ENCODE data around the gene ITPRIPL1. TPM values are rescaled to one million over a fixed set of nuclear protein-coding genes. Genes with fewer than 3 reads are reported as not detected.

ITPRIPL1 gene
- polyA plus RNA-seq, 10 donors, result 2.3 to 6.0 (median 3.3) TPM

GRCh38 chr2:96320728-96321622 lies 4.1 kb upstream of the ITPRIPL1 start:
- peak in 1 of 3 donors; percentile 56 for DNase-seq

DNA sequence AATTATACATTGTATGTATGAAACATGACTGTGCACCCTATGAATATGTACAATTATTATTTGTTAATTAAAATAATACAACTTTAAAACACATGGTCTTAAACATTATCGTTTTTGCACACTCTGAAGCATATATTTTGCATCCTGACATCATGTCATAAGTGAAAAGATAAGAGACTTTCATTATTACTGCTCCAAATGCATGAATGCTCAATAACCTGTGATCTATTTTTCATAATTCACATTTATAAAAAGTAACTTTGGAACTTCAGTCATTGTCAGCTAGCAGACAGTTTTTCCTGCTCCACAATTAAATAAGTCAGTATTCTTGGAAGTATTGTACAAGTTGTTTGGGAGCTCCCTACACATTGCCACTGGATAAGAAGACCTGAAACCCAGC lies 1.3 kb upstream of the ITPRIPL1 start:
- no peak for DNase-seq

GRCh38 chr2:96324721-96325040 lies 436 bp upstream of the ITPRIPL1 start:
- no peak for DNase-seq

DNA sequence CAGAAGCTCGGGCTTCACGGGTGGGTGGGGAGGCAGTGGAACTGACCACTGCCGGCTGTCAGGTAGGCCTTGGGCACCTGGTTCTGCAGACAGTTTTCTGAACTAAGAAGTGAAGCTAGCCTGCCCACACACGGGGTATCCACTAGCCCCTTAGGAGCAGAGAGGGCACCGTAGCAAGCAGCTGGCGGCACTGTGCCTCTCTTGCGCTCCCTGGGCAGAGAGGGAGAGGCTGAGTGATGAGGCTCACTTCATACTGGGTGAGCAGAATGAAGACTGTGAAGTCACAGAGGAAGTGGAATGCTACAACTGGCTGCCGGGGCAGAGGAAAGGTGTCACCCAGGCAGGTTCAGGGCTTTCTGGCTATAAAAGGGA lies 753 bp downstream of the ITPRIPL1 start:
- DNase-seq, result no peak

DNA sequence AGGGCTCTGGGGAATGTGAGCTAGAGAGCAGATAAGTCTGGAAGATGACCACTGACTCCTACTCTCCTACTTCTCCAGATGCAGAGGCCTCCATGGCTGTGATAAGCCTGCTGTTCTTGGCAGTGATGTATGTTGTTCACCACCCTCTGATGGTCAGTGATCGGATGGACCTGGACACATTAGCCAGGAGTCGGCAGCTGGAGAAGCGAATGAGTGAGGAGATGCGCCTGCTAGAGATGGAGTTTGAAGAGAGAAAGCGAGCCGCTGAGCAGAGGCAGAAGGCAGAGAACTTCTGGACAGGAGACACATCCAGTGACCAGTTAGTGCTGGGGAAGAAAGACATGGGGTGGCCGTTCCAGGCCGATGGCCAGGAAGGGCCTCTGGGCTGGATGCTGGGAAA lies 1.4 kb downstream of the ITPRIPL1 start:
- no peak for DNase-seq

GRCh38 chr2:96326990-96327820 lies 2.1 kb downstream of the ITPRIPL1 start:
- no peak for DNase-seq

DNA sequence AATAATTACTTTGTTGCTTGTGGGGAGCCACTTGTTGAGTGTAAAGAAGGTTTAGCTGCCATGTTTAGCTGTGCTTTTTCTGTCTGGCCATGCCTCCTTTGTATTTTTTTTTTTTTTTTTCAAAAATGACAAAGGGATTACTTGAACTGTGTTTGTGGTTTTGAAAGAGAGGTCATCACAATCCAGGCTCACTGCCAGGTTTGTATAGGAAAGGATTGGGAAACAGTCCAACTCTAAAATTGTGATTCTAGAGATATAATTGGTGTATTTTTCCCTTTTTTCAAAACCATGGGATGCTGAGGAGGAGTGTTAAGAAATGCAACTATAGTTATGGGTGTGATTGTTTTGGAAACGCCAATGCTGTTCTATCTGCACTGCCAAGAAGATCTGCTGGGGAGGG lies 4.3 kb downstream of the ITPRIPL1 start:
- DNase-seq, result no peak

DNA sequence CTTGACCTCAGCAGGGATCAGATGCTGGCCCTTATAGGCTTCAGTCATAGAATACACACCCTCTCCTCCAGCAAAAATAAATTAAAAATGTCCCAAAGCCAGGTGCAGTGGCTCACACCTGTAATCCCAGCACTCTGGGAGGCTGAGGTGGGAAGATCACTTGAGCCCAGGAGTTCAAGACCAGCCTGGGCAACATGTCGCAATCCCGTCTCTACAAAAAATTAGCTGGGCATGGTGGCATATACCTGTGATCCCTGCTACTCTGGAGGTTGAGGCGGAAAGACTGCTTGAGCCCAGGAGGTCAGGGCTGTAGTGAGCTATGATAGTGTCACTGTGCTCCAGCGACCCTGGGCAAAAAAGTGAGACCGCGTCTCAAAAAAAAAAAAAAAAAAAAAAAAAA lies 4.8 kb downstream of the ITPRIPL1 start:
- no peak for DNase-seq

GRCh38 chr2:96330407-96330806 lies 5.3 kb downstream of the ITPRIPL1 start:
- DNase-seq, result no peak

- no peak for DNase-seq
Observed at GRCh38 chr2:96333708-96334107, 8.6 kb downstream of the ITPRIPL1 start.

- no peak for DNase-seq
Observed at GRCh38 chr2:96336104-96336775, 11.1 kb downstream of the ITPRIPL1 start.

- no peak for DNase-seq
Observed at GRCh38 chr2:96336873-96337272, 11.8 kb downstream of the ITPRIPL1 start.

DNA sequence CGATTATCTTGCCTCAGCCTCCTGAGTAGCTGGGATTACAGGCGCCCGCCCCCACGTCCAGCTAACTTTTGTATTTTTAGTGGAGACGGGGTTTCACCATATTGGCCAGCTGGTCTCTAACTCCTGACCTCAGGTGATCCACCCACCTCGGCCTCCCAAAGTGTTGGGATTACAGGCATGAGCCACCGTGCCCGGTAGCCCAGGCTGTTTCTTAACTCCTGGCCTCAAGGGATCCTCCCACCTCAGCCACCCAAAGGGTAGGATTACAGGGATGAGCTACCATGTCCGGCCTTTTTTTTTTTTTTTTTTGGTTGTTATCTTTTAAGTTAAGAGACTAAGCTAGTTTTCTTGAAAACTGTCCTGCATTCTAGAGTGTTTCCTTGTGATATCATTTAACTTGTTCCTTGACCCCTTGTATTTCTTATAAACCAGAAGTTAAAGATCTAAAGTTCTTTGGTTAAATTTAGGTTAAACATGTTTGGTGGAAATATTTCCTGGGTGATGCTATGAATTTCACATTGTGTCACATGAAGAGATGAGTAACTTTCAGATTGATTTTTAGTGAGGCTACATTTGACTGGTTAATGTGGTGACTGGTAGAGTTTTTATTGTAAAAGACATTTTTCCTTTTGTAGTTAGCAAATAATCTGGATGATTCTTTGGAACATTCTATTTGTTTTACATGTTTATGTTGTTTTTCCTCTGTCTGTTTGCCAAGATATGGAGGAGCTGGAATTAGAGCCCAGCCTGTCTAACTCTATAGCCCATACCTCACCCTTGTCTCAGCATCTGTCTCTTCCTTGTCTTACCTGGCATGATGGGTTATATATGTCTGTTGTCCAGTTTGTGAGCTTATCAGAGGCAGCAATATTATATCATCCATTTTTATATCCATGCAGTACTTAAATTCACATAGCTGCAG lies 15.6 kb downstream of the ITPRIPL1 start:
- DNase-seq, result no peak

- no peak for DNase-seq
Observed at GRCh38 chr2:96341641-96342040, 16.5 kb downstream of the ITPRIPL1 start.

GRCh38 chr2:96342085-96342484 lies 17.0 kb downstream of the ITPRIPL1 start:
- DNase-seq, result no peak

- DNase-seq, result no peak
Observed at GRCh38 chr2:96344011-96344410, 18.9 kb downstream of the ITPRIPL1 start.

- no peak for DNase-seq
Observed at GRCh38 chr2:96345438-96345837, 20.3 kb downstream of the ITPRIPL1 start.

- DNase-seq, result no peak
Observed at GRCh38 chr2:96345868-96346462, 20.8 kb downstream of the ITPRIPL1 start.

DNA sequence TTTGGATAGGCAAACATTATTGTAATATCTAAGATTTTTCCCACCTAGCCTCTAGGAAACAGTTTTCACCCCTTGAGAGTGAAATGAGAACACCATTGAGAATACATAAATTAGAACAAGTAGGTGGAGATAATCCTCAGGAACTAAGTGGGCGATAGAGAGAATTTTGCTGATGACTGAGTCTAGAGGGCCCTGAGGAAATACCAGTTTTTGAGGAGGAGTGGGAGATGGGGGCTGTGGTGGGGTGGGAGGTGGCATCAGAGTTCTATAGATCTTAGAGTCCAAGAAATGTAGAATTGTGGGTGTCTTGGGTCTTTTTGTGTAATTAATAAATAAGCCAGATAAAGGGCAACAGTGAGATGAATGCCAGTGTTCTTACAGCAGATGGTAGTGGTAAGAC lies 22.3 kb downstream of the ITPRIPL1 start:
- no peak for DNase-seq

DNA sequence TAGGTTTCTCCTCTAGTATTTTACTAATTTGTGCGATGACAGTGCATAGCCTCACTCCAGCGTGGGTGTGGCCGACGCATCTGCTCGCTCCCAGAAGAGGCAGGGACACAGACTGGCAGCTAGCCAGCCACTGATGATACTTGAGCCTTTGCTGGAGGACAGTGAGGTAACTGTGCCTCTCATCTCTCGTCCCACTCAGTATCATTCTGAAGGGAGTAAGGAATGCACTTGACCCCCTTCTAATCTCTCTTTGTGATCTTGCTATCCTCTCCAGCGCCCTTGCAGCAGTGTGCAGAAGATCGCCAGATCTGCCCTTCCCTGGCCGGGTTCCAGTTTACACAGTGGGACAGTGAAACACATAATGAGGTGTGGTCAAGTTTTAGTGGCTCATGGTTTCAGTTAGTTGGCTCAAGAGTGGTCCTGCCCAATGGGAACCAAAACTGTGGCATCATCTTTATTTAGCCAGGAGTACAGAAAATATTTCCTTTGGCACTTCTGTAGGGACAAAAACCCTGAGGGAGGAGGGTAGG lies 28.0 kb downstream of the ITPRIPL1 start:
- DNase-seq, result peak; percentile 32 to 73 (median 62)
